ENCODE measurements around the gene VPS35. TPM values are rescaled to one million over a fixed set of nuclear protein-coding genes. Genes with fewer than 3 reads are reported as not detected.

Gene VPS35
- total and polyA plus RNA-seq, 2 of the 13 experiments (the other 11 are each of a cell fraction or from before 2014, with no cell fraction given): 30.7 to 136 TPM

GRCh38 chr16:46690281-46691178, 1.6 kb upstream of the VPS35 start (continued):
- TF ChIP-seq ZNF142 (CRISPR knock-in tag; IDR thresholded peaks at IDR 0.05): no peak
- no peak for TF ChIP-seq ZNF792 (CRISPR knock-in tag; IDR thresholded peaks at IDR 0.05)
- no peak for TF ChIP-seq ZNF703 (CRISPR knock-in tag; IDR thresholded peaks at IDR 0.05; ENCODE audit: borderline replicate concordance)
- TF ChIP-seq SPEN (CRISPR knock-in tag; IDR thresholded peaks at IDR 0.05; ENCODE audit: low read depth): peak; percentile 14; the same call in 1 of the 2 replicates
- no peak for TF ChIP-seq ZNF629 (CRISPR knock-in tag; conservative IDR thresholded peaks at IDR 0.05)
- TF ChIP-seq RBM39 (IDR thresholded peaks at IDR 0.05; ENCODE audit: low read depth, low read length, poor library complexity, severe bottlenecking): no peak
- peak; percentile 51; the same call in 1 of the 2 replicates for TF ChIP-seq FOXO1 (CRISPR knock-in tag; IDR thresholded peaks at IDR 0.05)
- peak; percentile 42; the same call in 1 of the 2 replicates for TF ChIP-seq KMT2B (CRISPR knock-in tag; IDR thresholded peaks at IDR 0.05)
- no peak for TF ChIP-seq ZNF382 (CRISPR knock-in tag; IDR thresholded peaks at IDR 0.05; ENCODE audit: borderline replicate concordance)
- TF ChIP-seq MTERF4 (CRISPR knock-in tag; IDR thresholded peaks at IDR 0.05): no peak; the same call in 1 of the 2 replicates
- no peak for TF ChIP-seq ZNF30 (CRISPR knock-in tag; IDR thresholded peaks at IDR 0.05)
- TF ChIP-seq TBL1XR1 (IDR thresholded peaks at IDR 0.05; ENCODE audit: borderline replicate concordance, low read length, partially characterized antibody): no peak
- TF ChIP-seq KDM3A (CRISPR knock-in tag; IDR thresholded peaks at IDR 0.05; ENCODE audit: low read depth): no peak
- TF ChIP-seq, protein P1, sequence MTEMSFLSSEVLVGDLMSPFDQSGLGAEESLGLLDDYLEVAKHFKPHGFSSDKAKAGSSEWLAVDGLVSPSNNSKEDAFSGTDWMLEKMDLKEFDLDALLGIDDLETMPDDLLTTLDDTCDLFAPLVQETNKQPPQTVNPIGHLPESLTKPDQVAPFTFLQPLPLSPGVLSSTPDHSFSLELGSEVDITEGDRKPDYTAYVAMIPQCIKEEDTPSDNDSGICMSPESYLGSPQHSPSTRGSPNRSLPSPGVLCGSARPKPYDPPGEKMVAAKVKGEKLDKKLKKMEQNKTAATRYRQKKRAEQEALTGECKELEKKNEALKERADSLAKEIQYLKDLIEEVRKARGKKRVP (CRISPR knock-in tag; IDR thresholded peaks at IDR 0.05): peak in 1 of 2 experiments; percentile 37; a peak in 1 of 4 replicates
- no peak; the same call in 1 of the 2 replicates for TF ChIP-seq ZC3H13 (CRISPR knock-in tag; IDR thresholded peaks at IDR 0.05)
- no peak for TF ChIP-seq SALL2 (CRISPR knock-in tag; IDR thresholded peaks at IDR 0.05)
- no peak for TF ChIP-seq ZNF724P (CRISPR knock-in tag; IDR thresholded peaks at IDR 0.05; ENCODE audit: borderline replicate concordance)
- TF ChIP-seq TRIM24 (CRISPR knock-in tag; IDR thresholded peaks at IDR 0.05): no peak
- TF ChIP-seq TBP (CRISPR knock-in tag; IDR thresholded peaks at IDR 0.05): no peak
- TF ChIP-seq MXD4 (CRISPR knock-in tag; IDR thresholded peaks at IDR 0.05): 0 out of 2 replicates have a peak, but pooled peaks have one; percentile 49
- TF ChIP-seq, protein P2, sequence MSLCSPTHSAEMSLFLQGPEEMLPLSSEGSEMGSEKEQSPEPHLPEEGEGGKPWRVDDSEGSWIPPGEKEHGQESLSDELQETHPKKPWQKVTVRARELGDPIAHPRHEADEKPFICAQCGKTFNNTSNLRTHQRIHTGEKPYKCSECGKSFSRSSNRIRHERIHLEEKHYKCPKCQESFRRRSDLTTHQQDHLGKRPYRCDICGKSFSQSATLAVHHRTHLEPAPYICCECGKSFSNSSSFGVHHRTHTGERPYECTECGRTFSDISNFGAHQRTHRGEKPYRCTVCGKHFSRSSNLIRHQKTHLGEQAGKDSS (CRISPR knock-in tag; IDR thresholded peaks at IDR 0.05; ENCODE audit: borderline replicate concordance, low read depth): peak; percentile 77; the same call in 1 of the 2 replicates
